T-cell (primary cell): ENCODE data around the gene VAT1L. TPM values are rescaled to one million over a fixed set of nuclear protein-coding genes. Genes with fewer than 3 reads are reported as not detected.
"Not testable (repeated sequence)": the region's sequence is repeated elsewhere in the genome, so short reads cannot be mapped to it uniquely, and the experiment has no call there.

Source experiments
- ATAC-seq, 4 experiments: fragments of 200-7000 bp in 3 of 4; fragments of 150-1000 bp in 1 of 4; cut with Tn5 transposase; replicated peaks in 1 of 4; 1 replicate in 3 of 4; 2 replicates in 1 of 4; pipeline ENCODE4 v1.10.0; 2021; ENCODE audit warnings: moderate library complexity in 3 of 4, mild to moderate bottlenecking in 2 of 4, moderate number of reproducible peaks in 1 of 4
- CTCF ChIA-PET, 2 donors: fragments of 300-600 bp; sonication (Branson Sonifier 250); formaldehyde crosslinking; loops; one replicate each; lab custom pipeline; 2022; ENCODE audit warnings: antibody characterized with exemption in 2 of 2; lab: Charles Lee
- POLR2A ChIA-PET, 2 donors: fragments of 300-600 bp; sonication (Branson Sonifier 250); formaldehyde crosslinking; loops; one replicate each; lab custom pipeline; 2022; ENCODE audit warnings: antibody characterized with exemption in 2 of 2; lab: Charles Lee
- DNase-seq, 35 experiments: peaks; one replicate each; pipeline versions ENCODE4 v3.0.0 to v3.0.0-alpha.2; 2013 to 2023
- H3K27ac ChIP-seq: one replicate; pipeline ENCODE4 v1.5.1; 2013; ENCODE audit warnings: low read length
- H3K27me3 ChIP-seq, 2 experiments: replicated peaks in 1 of 2; 1 replicate in 1 of 2; 2 replicates in 1 of 2; pipeline versions ENCODE4 v1.6.1 to v1.7.0; 2013; ENCODE audit warnings: low read length in 1 of 2, mixed read lengths in 1 of 2; ENCODE audit not compliant: control insufficient read depth in 2 of 2, insufficient read depth in 2 of 2; ENCODE audit errors: extremely low read depth in 1 of 2
- H3K36me3 ChIP-seq, 2 donors: 1 replicate in 1 of 2; 2 replicates in 1 of 2; pipeline versions ENCODE4 v1.6.1 to v1.7.0; 2013; ENCODE audit warnings: low read length in 1 of 2; ENCODE audit not compliant: control insufficient read depth in 2 of 2, insufficient read depth in 1 of 2; ENCODE audit errors: extremely low read depth in 1 of 2
- H3K4me1 ChIP-seq, 2 experiments: 1 replicate in 1 of 2; 2 replicates in 1 of 2; pipeline versions ENCODE4 v1.6.1 to v1.7.0; 2013; ENCODE audit warnings: low read length in 2 of 2, mixed read lengths in 1 of 2; ENCODE audit not compliant: insufficient read depth in 2 of 2, control insufficient read depth in 1 of 2; ENCODE audit errors: extremely low read depth in 1 of 2
- H3K4me3 ChIP-seq, 2 donors: 1 replicate in 1 of 2; 2 replicates in 1 of 2; pipeline versions ENCODE4 v1.5.1 to v1.7.0; 2013; ENCODE audit warnings: mild to moderate bottlenecking in 2 of 2, low read length in 1 of 2, moderate library complexity in 1 of 2; ENCODE audit not compliant: control insufficient read depth in 1 of 2; ENCODE audit errors: extremely low read depth in 1 of 2
- H3K9me3 ChIP-seq: 2 replicates; pipeline ENCODE4 v1.7.0; 2013
- H3K27ac Mint-ChIP-seq, 2 donors: one replicate each; pipeline ENCODE4 v1.8.0; 2020 to 2021; ENCODE audit warnings: mild to moderate bottlenecking in 2 of 2, mixed read lengths in 2 of 2
- H3K27me3 Mint-ChIP-seq, 2 donors: one replicate each; pipeline ENCODE4 v1.8.0; 2021 to 2022; ENCODE audit warnings: mixed read lengths in 2 of 2
- H3K36me3 Mint-ChIP-seq: one replicate; pipeline ENCODE4 v1.8.0; 2021; ENCODE audit warnings: mixed read lengths
- H3K4me1 Mint-ChIP-seq, 3 donors: one replicate each; pipeline ENCODE4 v1.8.0; 2020 to 2022; ENCODE audit warnings: mixed read lengths in 3 of 3, mild to moderate bottlenecking in 1 of 3
- H3K4me3 Mint-ChIP-seq, 3 donors: one replicate each; pipeline ENCODE4 v1.8.0; 2020 to 2022; ENCODE audit warnings: mild to moderate bottlenecking in 3 of 3, mixed read lengths in 3 of 3, moderate library complexity in 3 of 3
- H3K9me3 Mint-ChIP-seq, 3 donors: one replicate each; pipeline ENCODE4 v1.8.0; 2020 to 2022; ENCODE audit warnings: mixed read lengths in 3 of 3
- WGBS: methylation state at CpG from one replicate; pipeline ENCODE4 v1.1.5; 2013; ENCODE audit warnings: missing lambda C conversion rate; ENCODE audit not compliant: insufficient coverage; 5-methylcytosine and 5-hydroxymethylcytosine counted together
- total RNA-seq, 35 experiments: library from RNA in 6 of 35; stranded (reverse) in 6 of 35; fragments of 120-200 nt in 1 of 35; gene quantifications; one replicate each; pipeline versions ENCODE4 v1.2.1 to v1.2.4 and lab custom pipeline; 2013 to 2026

Gene VAT1L
- total RNA-seq, 5 donors from 2014 or later (not counting 1 experiment from before 2014, with no cell fraction given), result 0.10 to 0.12 TPM; not detected in 3

DNA sequence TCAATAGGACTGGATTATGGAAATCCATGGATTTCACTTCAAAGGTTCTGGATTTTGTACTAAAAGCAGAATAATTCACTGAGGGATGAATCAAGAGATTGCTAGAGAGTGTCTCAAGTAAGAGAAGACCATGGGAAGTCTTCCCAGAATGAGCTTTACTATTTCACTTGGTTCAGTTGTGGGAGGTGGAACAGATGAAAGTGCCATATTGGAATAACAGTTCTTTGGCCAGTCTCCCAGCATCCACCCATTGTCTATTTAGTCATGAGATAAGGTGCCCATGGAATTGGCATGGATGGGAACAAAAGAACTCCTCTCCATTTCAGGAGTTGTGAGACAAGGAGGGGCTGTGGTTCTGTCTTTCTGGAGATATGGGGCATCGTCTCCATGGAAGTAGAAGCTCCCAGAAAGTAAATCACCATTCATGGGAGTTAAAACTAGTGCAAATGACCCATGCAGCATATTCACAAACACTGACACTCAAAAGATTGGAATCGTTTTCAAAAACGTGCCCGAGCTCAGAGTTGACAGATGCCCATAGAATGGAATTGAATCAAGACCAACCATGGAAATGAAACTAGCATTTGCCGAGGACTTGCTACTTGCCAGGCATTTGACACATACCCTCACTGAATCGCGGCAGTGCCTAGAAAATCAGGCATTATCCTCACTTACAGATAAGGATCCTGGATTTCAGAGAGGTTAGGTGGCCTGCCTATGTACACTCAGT, 197.8 kb downstream of the VAT1L start:
- Mint-ChIP-seq H3K36me3 (no peaks in the 10 kb centered on the region), H3K9me3 (no peaks in the 10 kb centered on the region), H3K27ac (no peak overlapping the region), H3K4me3 (no peak overlapping the region), H3K27me3 (peaks cover 1 to 18% of the 10 kb centered on the region in 2 donors), H3K4me1 (no peaks in the 10 kb centered on the region)
- Histone ChIP-seq H3K36me3 (no peaks in the 10 kb centered on the region), H3K9me3 (no peaks in the 10 kb centered on the region), H3K4me3 (no peak overlapping the region), H3K4me1 (no peaks in the 10 kb centered on the region), H3K27me3 (no peaks in the 10 kb centered on the region), H3K27ac (no peak overlapping the region)
- ChIA-PET CTCF (interaction anchor here in 1 of 2 donors (0.6 kb wide), 1 partner anchor 13 kb away, joined by 3 read pairs; no protein-coding TSS in a partner anchor), POLR2A (no interaction called here)
- no peak for ATAC-seq
- no peak for DNase-seq
- 76% methylated on average over 6 of the region's 7 CpGs for WGBS

DNA sequence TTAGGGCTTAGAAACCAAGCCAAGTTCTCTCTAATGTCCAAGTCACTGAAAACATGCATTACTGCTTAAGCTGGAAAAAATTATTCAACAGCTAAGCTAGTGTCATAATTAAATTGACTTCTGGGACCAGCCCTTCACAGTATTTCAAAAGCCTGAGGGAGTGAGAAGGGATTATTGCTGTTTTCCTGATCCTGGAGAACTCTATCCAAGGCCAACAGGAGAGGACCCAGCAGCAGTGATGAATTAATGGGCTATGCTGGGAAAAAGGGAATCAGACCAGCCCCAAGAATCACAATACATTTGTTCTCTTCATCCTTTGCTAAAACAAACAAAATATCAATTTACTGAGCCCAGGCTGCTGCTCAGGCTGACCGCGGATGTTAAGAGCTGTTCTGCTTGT, 199.4 kb downstream of the VAT1L start:
- Histone ChIP-seq H3K9me3 (no peaks in the 10 kb centered on the region), H3K27ac (no peak overlapping the region), H3K36me3 (no peaks in the 10 kb centered on the region), H3K4me3 (no peak overlapping the region), H3K27me3 (no peaks in the 10 kb centered on the region), H3K4me1 (no peaks in the 10 kb centered on the region)
- no CpG with 5 or more reads among the region's 2 CpGs for WGBS
- POLR2A ChIA-PET, result no interaction called here
- Mint-ChIP-seq H3K4me3 (no peak overlapping the region), H3K9me3 (no peaks in the 10 kb centered on the region), H3K27ac (no peak overlapping the region), H3K36me3 (no peaks in the 10 kb centered on the region), H3K4me1 (no peaks in the 10 kb centered on the region), H3K27me3 (peaks cover 4 to 18% of the 10 kb centered on the region in 2 donors)
- DNase-seq (no peak), ATAC-seq (no peak)
- CTCF ChIA-PET, result interaction anchor here in 1 of 2 donors (0.7 to 0.9 kb wide), 2 partner anchors 15 to 17 kb away, joined by 3 to 4 read pairs; no protein-coding TSS in a partner anchor

DNA sequence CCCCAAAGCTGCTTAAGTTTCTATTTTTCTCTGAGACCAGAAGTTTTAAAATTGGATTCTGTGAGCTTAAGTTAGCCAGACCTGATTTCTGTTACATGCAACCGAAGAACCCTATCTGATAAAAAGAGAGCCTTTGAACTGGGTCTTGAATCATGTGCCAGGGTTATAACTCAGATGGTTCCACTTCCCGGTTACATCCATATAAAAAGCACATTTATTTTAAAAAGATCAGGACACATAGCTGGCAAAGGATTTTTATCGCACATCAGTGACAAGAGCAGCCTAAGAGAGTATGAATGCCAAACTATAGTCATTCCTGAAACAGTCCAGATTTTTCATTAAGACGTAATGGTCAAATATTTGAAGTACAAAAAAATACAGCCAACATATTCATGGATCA, 201.5 kb downstream of the VAT1L start:
- ATAC-seq (no peak), DNase-seq (no peak)
- Mint-ChIP-seq H3K27me3 (peaks cover 7 to 17% of the 10 kb centered on the region in 2 donors), H3K36me3 (no peaks in the 10 kb centered on the region), H3K4me3 (no peak overlapping the region), H3K4me1 (no peaks in the 10 kb centered on the region), H3K9me3 (no peaks in the 10 kb centered on the region), H3K27ac (no peak overlapping the region)
- Histone ChIP-seq H3K36me3 (no peaks in the 10 kb centered on the region), H3K4me1 (no peaks in the 10 kb centered on the region), H3K27me3 (peaks cover 0 to 2% of the 10 kb centered on the region in 2 experiments), H3K9me3 (no peaks in the 10 kb centered on the region), H3K27ac (no peak overlapping the region), H3K4me3 (no peak overlapping the region)
- WGBS, result 100% methylated on average over 1 of the region's 4 CpGs
- CTCF ChIA-PET, result no interaction called here
- POLR2A ChIA-PET, result no interaction called here

DNA sequence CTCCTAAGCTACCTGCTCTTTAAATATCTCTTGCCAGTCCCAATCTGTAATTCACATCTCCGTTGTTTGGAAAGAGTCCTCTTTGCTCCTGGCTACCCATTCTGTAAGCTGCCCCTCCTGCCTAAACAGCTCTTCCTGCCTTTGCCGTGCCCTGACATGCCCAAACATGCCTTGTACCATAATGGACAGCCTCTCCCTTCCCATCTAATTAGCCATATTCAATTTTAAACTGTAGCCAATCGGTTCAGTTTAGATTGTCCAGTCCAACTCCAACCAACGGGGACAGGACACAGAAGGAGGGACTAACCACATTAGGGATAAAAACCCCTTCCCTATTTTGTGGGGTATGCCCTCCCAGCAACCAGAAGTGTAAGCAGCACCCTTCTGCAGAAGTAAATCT, 203.3 kb downstream of the VAT1L start:
- Mint-ChIP-seq H3K36me3 (no peaks in the 10 kb centered on the region), H3K9me3 (peaks cover 0 to 12% (median 5%) of the 10 kb centered on the region in 3 donors), H3K4me1 (no peaks in the 10 kb centered on the region), H3K4me3 (no peak overlapping the region), H3K27me3 (peaks cover 7 to 13% of the 10 kb centered on the region in 2 donors), H3K27ac (no peak overlapping the region)
- H3K27ac ChIP-seq, result no peak overlapping the region
- no peak for ATAC-seq
- no peaks in the 10 kb centered on the region for H3K9me3 ChIP-seq
- no peak for DNase-seq
- CTCF ChIA-PET, result interaction anchor here in 1 of 2 donors (0.6 to 0.9 kb wide), 2 partner anchors 11 to 22 kb away, joined by 3 read pairs; no protein-coding TSS in a partner anchor
- WGBS, result 60% methylated on average over 3 of the region's 4 CpGs
- no peak overlapping the region for H3K4me3 ChIP-seq
- POLR2A ChIA-PET, result no interaction called here
- H3K27me3 ChIP-seq, result peaks cover 0 to 2% of the 10 kb centered on the region in 2 experiments
- H3K36me3 ChIP-seq, result no peaks in the 10 kb centered on the region
- H3K4me1 ChIP-seq, result no peaks in the 10 kb centered on the region

DNA sequence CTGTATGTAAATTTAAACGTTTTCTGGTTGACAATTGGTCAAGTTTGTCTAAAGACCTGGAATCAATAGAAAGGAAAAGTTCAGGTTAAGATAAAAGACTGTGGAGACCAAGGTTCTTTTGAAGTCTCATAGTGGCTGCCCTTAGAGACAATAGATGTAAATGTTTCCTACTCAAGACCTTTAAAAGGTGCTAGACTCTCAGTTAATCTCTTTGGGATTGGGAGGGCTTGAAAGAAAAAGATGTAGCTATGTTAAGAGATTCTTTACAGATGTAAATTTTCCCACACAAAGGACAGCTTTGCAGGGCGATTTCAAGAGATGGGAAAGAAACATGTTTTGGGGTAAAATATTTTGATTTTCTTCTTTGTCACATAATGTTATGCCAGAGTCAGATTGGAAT, 204.0 kb downstream of the VAT1L start:
- POLR2A ChIA-PET, result not testable (repeated sequence)

DNA sequence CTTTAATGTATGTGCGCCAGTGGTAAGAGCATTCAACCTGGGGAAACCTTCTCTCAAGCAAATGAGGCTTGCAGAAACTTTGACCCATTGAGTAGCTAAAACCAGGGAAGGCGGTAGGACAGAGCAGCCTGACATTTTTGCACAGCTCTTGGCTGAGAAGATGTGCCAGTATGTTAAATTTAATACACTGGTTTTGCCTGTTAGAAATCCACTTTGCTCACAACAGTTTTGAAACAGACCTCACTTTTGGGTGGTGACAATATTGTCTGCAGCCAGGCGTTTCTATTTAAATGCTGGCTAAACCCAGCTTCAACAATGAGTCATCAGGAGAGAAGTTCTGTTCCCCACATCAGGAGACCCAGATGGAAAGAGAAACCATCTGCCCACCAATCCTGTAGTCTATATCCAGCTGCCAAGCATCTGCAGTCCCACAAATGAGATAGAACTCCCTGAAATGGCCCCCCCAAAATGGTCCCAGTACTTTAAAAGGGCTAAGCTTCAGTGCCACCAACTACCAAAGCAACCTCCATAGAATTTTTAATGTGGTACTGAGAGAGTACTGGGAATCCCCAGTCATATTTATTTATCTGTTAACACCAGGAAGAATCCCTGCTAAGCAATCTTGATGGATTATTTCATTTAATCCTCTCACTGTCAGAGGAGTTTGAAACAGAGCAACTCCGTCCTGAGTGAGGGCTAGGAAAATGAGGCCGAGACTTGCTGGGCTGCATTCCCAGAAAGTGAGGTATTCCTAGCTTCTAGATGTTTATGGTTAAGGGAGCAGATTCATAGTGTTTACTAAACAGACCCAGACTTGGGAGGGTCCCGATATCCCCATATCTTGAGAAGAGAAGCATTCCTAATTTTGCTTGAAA, 205.0 kb downstream of the VAT1L start:
- Histone ChIP-seq H3K36me3 (no peaks in the 10 kb centered on the region), H3K4me3 (no peak overlapping the region), H3K27me3 (peaks cover 0 to 2% of the 10 kb centered on the region in 2 experiments), H3K9me3 (no peaks in the 10 kb centered on the region), H3K4me1 (no peaks in the 10 kb centered on the region), H3K27ac (no peak overlapping the region)
- Mint-ChIP-seq H3K4me3 (no peak overlapping the region), H3K9me3 (peaks cover 3 to 16% (median 5%) of the 10 kb centered on the region in 3 donors), H3K27ac (no peak overlapping the region), H3K4me1 (no peaks in the 10 kb centered on the region), H3K36me3 (no peaks in the 10 kb centered on the region), H3K27me3 (peaks cover 8 to 12% of the 10 kb centered on the region in 2 donors)
- ChIA-PET CTCF (no interaction called here), POLR2A (no interaction called here)
- ATAC-seq (no peak), DNase-seq (no peak)
- 40% methylated on average over 1 of the region's 6 CpGs for WGBS

More for the DNA sequence above, 204.0 kb downstream of the VAT1L start:
- CTCF ChIA-PET, H3K36me3 Mint-ChIP-seq, H3K27me3 ChIP-seq, H3K9me3 ChIP-seq, H3K4me1 Mint-ChIP-seq, H3K4me1 ChIP-seq, H3K27ac ChIP-seq, H3K36me3 ChIP-seq, H3K4me3 Mint-ChIP-seq, DNase-seq, H3K4me3 ChIP-seq, ATAC-seq, H3K27ac Mint-ChIP-seq: not testable (repeated sequence)
- H3K9me3 Mint-ChIP-seq, result peaks cover 3 to 16% (median 5%) of the 10 kb centered on the region in 3 donors
- 0% methylated on average over 1 of the region's 2 CpGs for WGBS
- H3K27me3 Mint-ChIP-seq, result peaks cover 7 to 13% of the 10 kb centered on the region in 2 donors
